IPS DF 6.9 (cell line): ENCODE results near the gene MAPKAP1.

ENCODE experiments used
- DNase-seq: peaks from one replicate; pipeline ENCODE4 v3.0.0-alpha.2; 2013; ENCODE audit warnings: low read depth, low spot score
- H3K27ac ChIP-seq: one replicate; pipeline ENCODE4 v1.5.1; 2013; ENCODE audit warnings: low read length, control low read depth
- H3K27me3 ChIP-seq: 2 replicates; pipeline ENCODE4 v1.6.1; 2013; ENCODE audit warnings: mild to moderate bottlenecking, low read length; ENCODE audit not compliant: control insufficient read depth, insufficient read depth
- H3K36me3 ChIP-seq: 2 replicates; pipeline ENCODE4 v1.6.1; 2013; ENCODE audit warnings: low read length; ENCODE audit not compliant: control insufficient read depth, insufficient read depth
- H3K4me1 ChIP-seq: 2 replicates; pipeline ENCODE4 v1.6.1; 2013; ENCODE audit warnings: low read length; ENCODE audit not compliant: control insufficient read depth, insufficient read depth
- H3K4me3 ChIP-seq: 2 replicates; pipeline ENCODE4 v1.5.1; 2013; ENCODE audit warnings: mild to moderate bottlenecking, low read length
- H3K9me3 ChIP-seq: 2 replicates; pipeline ENCODE4 v1.6.1; 2013; ENCODE audit warnings: low read length, inconsistent platforms; ENCODE audit not compliant: control insufficient read depth, insufficient read depth
- WGBS: extraction: QIAGEN DNeasy Blood & Tissue Kit; methylation state at CpG from one replicate; pipeline ENCODE4 v1.1.7; 2013; ENCODE audit warnings: mixed read lengths, missing lambda C conversion rate; ENCODE audit not compliant: insufficient read length, insufficient coverage; 5-methylcytosine and 5-hydroxymethylcytosine counted together

MAPKAP1 gene

DNA sequence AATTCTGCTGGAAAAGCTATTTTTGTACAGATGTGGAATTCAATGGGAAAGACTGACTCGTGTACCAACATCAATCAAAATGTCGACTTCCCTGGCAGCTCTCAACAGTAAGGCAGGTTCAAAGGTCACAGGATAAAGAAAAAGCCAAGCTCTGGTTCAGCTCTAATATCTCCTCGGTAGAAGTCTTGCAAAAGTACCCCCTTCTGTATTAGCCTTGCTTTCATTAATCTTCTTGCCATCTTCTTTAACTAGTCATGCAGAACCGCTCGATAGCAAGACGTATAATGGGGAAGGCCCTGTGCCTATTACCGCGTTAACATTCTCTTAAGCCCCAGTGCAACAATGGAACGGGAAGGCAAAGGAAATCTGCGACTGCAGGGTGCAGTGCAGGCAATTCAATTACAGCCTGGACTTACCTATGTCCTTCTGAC is 244.1 kb downstream of the MAPKAP1 start:
- Histone ChIP-seq H3K4me1 (no peaks in the 10 kb centered on the region), H3K4me3 (no peak overlapping the region), H3K9me3 (0 out of 2 replicates have a peak, but pooled peaks cover 1% of the 10 kb centered on the region), H3K27me3 (no peaks in the 10 kb centered on the region), H3K36me3 (no peaks in the 10 kb centered on the region), H3K27ac (no peak overlapping the region)
- WGBS = no CpG with 5 or more reads among the region's 10 CpGs
- no peak for DNase-seq

DNA sequence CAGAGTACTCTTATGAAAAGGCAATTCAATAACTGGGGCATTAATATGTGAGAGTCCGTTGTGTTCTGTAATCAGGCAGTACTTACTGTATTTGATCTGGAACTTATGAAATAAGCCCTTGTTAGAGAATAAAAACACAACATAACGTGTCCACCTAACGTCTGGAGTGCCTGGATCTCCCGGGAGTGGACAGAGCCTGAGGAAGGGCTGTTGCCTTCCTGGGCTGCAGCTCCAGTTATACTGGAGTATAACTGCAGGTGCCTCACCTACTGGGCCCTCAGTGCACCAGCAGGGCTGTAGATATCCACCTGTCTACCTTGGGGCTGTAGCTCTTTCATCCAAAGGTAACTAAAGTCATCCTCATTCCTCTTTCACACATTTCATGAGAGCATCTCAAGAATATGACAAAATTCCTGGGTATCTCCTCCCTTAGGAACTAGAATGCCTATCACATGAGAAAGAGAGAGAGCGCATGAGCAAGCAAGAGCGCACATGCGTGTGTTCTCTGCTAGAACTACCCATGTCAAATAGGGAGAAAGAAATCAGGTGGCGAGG is 245.3 kb downstream of the MAPKAP1 start:
- 0 out of 2 replicates have a peak, but pooled peaks cover 1% of the 10 kb centered on the region for H3K9me3 ChIP-seq
- no peak overlapping the region for H3K4me3 ChIP-seq
- H3K36me3 ChIP-seq = no peaks in the 10 kb centered on the region
- DNase-seq = no peak
- H3K27me3 ChIP-seq = no peaks in the 10 kb centered on the region
- H3K27ac ChIP-seq = no peak overlapping the region
- WGBS = no CpG with 5 or more reads among the region's 8 CpGs
- H3K4me1 ChIP-seq = no peaks in the 10 kb centered on the region

DNA sequence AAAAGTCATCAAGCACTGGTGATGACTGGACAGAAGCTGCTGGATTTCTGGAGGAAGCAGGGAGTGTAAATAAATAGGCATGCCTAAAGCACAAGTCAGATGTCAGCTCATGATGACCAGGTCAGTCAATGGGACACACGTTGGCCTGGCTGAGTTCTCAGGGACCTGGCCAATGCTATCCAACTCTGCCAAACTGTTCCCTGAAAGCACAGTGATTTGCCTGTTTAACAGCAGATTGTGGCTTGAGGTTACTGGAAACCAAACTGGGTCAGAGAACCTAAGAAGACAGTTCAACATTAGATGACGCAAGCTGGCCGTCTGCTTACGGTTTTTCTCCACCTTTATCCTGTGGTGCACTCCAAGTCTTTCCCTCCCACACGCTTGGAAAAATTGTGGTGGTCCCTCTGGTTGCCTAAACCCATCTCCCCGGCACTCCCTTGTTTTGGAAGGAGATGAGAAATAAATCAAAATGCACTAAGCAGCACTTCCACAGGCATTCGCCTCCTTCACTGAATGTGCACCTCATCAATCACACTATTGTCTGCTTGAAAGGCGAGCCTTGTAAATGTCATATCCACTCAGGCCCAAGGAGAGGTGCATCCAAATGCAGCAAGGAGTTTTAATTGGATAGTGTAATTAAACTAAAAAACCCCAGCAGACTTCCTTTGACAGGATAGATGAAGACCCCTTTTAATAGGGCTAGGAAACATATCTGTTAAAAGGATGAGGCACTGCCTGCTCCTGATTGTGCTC is 245.9 kb downstream of the MAPKAP1 start:
- no peak for DNase-seq
- Histone ChIP-seq H3K4me1 (no peaks in the 10 kb centered on the region), H3K9me3 (0 out of 2 replicates have a peak, but pooled peaks cover 1% of the 10 kb centered on the region), H3K27ac (no peak overlapping the region), H3K36me3 (no peaks in the 10 kb centered on the region), H3K4me3 (no peak overlapping the region), H3K27me3 (no peaks in the 10 kb centered on the region)
- no CpG with 5 or more reads among the region's 8 CpGs for WGBS

DNA sequence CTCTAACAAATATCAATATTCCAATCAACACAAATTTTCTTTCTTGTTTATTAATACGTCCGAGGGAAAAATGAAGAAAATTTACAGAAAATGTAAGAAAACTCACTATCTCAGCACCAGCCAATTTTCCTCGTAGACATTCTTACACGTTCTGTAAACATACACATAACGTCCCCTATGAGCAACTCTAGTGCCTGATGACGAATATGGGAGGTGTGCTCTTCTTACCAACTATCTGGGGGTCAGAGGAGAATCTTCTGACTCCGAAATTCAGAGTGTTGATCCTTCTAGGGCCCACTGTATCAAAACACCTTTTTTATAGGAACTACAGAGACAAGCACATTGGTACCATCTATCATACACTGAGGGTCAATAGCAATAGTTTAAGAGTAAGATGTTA is 246.7 kb downstream of the MAPKAP1 start:
- no peak for DNase-seq
- Histone ChIP-seq H3K9me3 (0 out of 2 replicates have a peak, but pooled peaks cover 1% of the 10 kb centered on the region), H3K4me1 (no peaks in the 10 kb centered on the region), H3K27ac (no peak overlapping the region), H3K36me3 (no peaks in the 10 kb centered on the region), H3K4me3 (no peak overlapping the region), H3K27me3 (no peaks in the 10 kb centered on the region)
- WGBS = 100% methylated on average over 2 of the region's 7 CpGs

DNA sequence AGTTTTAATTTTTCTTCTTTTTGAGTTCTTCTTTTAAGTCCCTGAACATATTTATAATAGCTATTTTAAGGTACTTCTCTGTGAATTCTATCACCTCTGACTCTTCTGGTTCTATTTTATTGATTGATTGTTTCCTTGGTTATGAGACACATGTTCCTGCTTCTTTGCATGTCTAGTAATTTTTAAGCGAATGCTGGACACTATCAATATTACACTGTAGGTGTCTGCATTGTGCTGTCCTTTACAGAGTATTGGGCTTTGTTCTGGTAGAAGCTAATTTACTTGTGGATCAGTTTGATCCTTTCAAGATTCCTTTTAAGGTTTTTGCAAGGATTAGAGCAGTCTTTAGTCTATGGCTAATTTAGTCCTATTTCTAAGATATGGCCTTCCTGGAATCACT is 249.7 kb downstream of the MAPKAP1 start:
- H3K36me3 ChIP-seq = no peaks in the 10 kb centered on the region
- H3K4me1 ChIP-seq = no peaks in the 10 kb centered on the region
- H3K27ac ChIP-seq = no peak overlapping the region
- no peak overlapping the region for H3K4me3 ChIP-seq
- no peaks in the 10 kb centered on the region for H3K27me3 ChIP-seq
- WGBS = no CpG with 5 or more reads among the region's 1 CpG
- H3K9me3 ChIP-seq = 0 out of 2 replicates have a peak, but pooled peaks cover 1% of the 10 kb centered on the region
- no peak for DNase-seq

DNA sequence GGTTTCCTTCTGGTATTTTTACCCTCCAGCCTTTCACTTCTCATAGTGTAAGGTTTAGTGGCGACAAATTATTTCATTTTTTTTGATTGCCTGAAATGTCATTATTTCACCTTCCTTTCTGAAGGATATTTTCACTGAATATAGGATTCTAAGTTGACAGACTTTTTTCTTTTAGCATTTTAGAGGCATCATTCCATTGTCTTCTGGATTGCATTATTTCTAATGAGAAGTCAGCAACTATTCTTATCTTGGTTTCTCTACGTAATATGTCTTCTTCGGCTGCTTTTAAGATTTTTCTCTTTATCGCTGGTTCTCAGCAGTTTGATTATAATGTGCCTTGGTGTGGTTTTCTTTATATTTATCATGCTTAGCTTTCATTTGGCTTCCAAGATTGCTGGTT is 251.1 kb downstream of the MAPKAP1 start:
- Histone ChIP-seq H3K27me3 (no peaks in the 10 kb centered on the region), H3K9me3 (no peaks in the 10 kb centered on the region), H3K4me3 (no peak overlapping the region), H3K27ac (no peak overlapping the region), H3K4me1 (no peaks in the 10 kb centered on the region), H3K36me3 (no peaks in the 10 kb centered on the region)
- WGBS = no CpG with 5 or more reads among the region's 4 CpGs
- no peak for DNase-seq

DNA sequence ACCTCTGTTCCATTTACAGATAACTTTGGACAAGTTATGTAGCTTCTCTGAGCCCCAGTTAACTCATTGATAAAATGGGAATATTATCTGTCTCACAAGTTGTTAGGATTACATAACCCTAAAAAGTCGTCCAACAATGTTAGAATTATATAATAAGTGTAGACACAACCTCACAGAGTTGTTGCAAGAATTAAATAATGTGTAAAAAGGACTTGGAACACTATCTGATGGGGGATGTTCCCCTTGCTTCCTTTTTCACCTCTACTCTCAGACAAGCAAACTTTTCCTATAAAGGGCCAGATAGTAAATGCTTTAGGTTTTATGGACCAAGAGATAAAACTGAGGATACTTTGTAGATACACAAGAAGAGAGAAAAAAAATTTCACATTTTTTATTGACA is 251.9 kb downstream of the MAPKAP1 start:
- Histone ChIP-seq H3K4me1 (no peaks in the 10 kb centered on the region), H3K9me3 (no peaks in the 10 kb centered on the region), H3K27me3 (no peaks in the 10 kb centered on the region), H3K36me3 (no peaks in the 10 kb centered on the region), H3K27ac (no peak overlapping the region), H3K4me3 (no peak overlapping the region)
- no peak for DNase-seq
- WGBS = no CpG with 5 or more reads among the region's 1 CpG

DNA sequence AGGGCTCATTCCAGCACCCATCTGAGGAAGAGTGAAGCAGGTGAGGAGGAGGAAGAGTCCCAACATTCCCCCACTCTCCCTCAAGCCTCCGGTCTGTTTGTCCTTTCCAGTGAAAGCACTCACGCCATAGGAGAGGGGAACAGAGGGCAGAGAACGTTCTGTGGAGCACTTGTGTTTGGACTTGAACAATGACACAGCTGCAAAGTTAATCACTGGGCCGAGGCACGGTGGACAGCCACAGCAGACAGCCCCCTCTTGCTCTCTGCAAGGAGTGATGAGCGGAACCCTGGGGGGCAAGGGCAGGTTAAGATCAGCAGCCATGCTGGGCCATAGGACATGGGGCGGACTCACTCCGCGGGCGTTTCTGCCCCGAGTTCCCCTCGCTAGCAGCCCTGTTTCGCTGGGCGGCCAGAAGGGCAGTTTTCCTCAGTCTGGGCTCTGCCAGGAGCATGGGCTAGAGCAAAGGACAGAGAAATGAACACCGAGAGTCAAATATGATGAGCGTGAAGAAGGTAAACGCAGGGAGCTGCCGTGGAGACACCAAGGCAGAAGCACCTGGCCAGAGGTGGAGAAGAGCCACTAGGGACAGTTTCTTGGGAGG is 259.7 kb downstream of the MAPKAP1 start:
- Histone ChIP-seq H3K9me3 (no peaks in the 10 kb centered on the region), H3K4me1 (0 out of 2 replicates have a peak, but pooled peaks cover 2% of the 10 kb centered on the region), H3K27ac (no peak overlapping the region), H3K4me3 (no peak overlapping the region), H3K27me3 (no peaks in the 10 kb centered on the region), H3K36me3 (peaks cover 2% of the 10 kb centered on the region; the same call in 1 of the 2 replicates)
- no peak for DNase-seq
- no CpG with 5 or more reads among the region's 18 CpGs for WGBS

DNA sequence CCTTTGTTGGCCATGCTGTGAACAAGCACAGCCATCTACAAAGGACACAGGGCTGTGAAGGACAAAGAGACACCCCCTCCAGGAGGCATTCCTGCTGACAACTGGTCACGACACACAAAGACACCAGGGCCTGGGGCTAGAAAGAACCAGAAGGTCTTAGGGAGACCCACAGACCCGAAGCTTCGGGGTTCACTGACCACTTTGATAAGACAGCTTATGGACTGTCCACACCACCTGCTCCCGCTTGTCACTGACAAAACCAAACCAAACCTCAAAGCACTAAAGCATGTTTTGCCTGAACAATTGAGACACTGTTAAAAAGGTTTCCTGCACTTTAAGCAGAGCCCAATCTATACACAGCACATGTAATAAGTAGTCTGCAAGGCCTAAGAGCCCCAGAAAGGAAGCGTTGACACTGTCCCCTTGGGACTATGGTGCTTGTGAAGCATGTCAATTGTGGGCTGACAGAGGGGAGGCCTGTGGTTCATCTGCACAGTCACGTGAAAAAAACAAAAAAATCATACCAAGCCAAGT is 260.4 kb downstream of the MAPKAP1 start:
- WGBS = no CpG with 5 or more reads among the region's 6 CpGs
- no peak overlapping the region for H3K4me3 ChIP-seq
- no peak overlapping the region for H3K27ac ChIP-seq
- H3K36me3 ChIP-seq = peaks cover 2% of the 10 kb centered on the region; the same call in 1 of the 2 replicates
- H3K4me1 ChIP-seq = 0 out of 2 replicates have a peak, but pooled peaks cover 2% of the 10 kb centered on the region
- H3K27me3 ChIP-seq = no peaks in the 10 kb centered on the region
- no peaks in the 10 kb centered on the region for H3K9me3 ChIP-seq
- DNase-seq = no peak

DNA sequence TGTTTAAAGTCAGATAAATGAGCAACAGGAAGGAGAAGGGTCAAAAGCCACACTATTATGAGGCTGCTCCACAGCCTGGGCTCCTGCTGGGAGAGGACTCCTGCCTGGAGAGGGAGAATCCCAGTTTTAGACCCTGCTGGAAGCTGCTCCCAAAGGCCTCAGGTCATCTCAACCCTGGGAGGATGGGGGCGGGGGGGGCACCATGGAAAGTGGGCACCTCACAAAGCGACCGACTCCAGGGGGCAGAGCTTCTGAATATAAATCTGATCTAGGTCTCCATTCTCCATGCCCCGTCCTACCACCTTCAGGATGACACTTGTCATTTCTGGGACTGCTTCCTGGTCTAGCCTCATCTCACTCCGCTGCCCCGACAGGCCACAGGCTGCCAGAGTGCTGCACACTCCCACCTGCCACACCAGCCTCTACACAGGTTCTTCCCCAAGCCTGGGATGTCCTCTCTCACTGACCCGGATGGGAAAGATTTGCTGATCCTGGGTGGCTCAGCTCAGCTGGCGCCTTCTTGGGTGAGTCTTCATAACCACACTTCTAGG is 262.0 kb downstream of the MAPKAP1 start:
- no peak overlapping the region for H3K27ac ChIP-seq
- no peak for DNase-seq
- H3K27me3 ChIP-seq = no peaks in the 10 kb centered on the region
- H3K4me3 ChIP-seq = no peak overlapping the region
- 0 out of 2 replicates have a peak, but pooled peaks cover 2% of the 10 kb centered on the region for H3K4me1 ChIP-seq
- no CpG with 5 or more reads among the region's 8 CpGs for WGBS
- H3K36me3 ChIP-seq = peaks cover 2% of the 10 kb centered on the region; the same call in 1 of the 2 replicates
- no peaks in the 10 kb centered on the region for H3K9me3 ChIP-seq
